GM18519 (cell line): Measurements from ENCODE around the gene SPNS2.

ENCODE experiments used
- ATAC-seq: cut with Tn5 transposase; IDR thresholded peaks from one replicate; pipeline ENCODE4 v1.9.1; 2021; ENCODE audit warnings: mild to moderate bottlenecking, moderate library complexity; ENCODE audit not compliant: unreplicated experiment, low FRiP score

The SPNS2 gene

DNA sequence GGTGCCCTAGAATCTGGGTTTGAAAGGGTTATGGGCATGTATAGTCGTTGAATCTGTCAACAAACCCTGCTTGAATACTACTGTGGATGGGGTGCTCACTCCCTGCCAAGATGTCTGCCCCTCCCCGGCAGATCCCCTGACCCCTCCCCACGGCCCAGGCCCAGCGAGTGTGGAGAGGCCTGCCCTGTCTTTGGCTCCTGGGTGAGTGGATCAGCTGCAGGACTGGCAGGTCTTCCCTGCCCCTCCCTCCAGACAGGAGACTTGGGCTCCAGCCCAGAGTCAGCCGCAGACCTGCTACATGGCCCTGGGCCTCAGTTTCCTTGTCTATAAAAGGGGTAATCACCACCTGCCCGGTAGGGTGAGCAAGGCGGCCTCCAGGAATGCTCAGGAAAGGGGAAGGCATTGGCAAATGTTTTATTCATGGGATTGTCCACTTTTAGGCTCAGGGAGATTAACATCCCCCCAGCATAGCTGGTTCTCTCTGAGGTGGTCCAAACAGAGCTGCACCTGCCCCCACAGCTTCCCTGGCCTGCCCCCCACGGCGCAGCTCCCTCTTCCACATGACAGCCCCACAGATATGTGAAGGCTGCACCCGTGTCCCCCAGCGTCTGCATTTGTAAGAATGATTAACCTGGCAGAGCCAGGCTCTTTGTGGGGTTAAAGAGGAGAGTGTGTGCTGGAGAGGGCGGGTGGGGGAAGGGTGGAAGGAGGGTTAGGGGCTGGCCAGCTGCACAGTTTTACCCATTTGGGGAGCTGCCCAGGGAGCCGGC is 18.5 kb upstream of the SPNS2 start:
- ATAC-seq = no peak

DNA sequence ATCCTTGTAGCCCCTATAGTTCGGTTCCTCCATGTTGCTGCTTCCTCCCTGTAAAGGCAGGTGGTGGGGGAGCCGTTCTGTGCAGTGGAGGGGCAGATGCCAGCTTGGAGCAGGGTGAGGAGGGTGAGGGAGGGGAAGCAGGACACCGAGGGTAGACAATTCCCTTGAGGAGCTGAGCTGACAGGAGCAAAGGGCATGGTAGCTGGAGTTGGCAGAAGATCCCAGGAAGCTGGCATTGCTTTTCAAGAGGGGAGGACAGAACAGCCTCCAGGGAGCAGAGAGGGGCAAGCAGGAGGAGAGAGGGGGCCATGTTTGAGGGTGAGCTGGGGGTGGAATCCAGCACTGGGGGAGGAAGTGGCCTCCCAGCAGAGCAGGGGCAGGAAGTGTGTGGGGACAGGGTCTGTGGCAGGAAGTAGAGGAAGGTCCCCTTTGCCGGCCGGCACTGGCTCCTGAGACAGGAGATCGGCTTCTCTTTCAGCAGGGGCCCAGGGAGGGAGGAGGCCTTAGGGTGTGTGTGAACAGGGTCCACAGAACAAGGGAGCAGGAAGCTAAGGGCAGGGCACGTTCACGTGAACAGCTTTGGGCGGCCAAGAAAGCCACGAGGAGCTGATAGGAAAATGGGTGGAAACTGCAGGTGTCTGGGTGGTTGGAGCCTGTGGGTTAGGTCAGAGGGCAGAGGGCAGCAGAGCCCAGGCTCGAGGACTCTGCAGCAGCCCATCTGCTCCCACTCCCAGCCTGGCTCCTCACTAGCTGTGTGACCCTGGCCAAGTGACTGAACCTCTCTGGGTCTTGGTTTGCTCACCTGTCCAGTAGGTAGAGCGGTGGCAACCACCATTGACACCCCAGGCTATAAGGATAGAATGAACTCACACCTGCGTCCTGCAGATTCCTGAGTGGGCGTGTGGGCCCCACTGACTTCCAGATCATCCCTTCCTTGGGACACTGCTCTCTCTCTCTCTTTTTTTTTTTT is 17.5 kb upstream of the SPNS2 start:
- ATAC-seq = no peak

DNA sequence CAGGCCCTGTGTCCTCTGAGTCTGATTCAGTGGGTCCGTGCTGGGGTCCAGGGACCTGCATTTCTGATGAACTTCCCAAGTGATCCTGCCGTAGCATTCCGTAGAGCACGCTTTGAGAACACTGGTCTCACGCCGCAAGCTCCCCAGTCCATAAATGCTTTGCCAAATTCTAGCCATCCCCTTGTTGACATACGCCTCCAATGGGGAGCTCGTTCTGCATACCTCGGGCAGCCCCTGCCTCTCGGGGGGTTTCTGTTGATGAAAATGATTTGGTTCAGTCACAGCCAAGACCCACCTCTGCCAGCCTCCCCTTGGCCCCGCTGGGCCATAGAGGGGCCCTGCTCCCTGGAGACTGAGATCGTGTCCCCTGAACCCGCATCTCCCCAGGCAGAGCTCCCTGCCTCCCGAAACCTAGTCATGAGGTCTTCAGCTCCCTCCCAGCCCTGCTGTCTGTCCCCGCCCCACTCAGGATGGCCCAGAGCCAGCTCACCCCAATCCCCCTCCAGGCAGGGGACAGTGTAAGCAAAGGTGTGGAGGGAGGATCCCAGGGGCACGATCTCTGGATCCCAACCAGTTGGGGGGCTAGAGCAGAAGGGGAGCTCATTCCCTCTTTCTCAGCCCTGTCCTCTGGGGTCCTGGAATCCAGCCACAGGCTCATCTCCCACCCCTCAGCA is 16.2 kb upstream of the SPNS2 start:
- ATAC-seq = no peak

DNA sequence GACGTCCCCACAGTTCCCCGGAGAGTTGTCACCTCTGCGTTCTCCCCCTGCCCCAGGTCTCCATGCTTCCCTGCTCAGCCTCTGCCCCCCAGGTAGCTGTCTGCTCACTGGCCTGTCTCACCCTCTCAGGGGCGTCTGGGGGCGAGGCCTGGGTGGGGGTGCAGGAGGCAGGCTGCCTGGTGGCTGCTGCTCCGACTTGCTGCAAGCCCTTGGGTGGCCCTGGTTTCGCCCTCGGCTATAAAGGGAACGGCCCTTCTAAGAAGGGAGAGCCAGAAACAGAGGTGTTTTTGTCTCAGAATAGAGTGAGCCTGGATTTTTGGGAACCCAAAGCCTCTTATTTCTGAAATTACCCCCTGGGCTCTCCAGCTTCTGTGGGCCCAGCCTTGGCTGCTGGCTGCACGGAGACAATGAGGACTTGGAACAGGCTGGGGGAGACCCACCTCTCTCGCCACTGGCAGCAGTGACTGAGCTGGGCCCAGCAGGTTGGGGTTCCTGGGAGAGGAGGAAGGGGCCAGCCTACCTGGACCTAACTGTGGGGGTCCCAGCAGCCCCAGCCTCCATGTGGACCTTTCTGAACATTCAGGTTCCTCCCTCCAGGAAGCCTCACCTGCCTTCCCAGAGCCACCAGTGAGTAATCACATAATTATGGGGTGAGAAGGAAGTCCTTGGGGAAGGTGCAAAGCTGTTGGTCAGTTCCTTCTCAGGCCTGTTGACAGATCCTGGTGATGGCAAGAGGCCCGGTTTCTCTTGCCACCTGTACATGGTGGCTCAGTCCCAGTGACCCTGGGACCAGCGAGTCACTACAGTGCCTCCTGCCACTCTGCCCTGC is 15.5 kb upstream of the SPNS2 start:
- no peak for ATAC-seq

DNA sequence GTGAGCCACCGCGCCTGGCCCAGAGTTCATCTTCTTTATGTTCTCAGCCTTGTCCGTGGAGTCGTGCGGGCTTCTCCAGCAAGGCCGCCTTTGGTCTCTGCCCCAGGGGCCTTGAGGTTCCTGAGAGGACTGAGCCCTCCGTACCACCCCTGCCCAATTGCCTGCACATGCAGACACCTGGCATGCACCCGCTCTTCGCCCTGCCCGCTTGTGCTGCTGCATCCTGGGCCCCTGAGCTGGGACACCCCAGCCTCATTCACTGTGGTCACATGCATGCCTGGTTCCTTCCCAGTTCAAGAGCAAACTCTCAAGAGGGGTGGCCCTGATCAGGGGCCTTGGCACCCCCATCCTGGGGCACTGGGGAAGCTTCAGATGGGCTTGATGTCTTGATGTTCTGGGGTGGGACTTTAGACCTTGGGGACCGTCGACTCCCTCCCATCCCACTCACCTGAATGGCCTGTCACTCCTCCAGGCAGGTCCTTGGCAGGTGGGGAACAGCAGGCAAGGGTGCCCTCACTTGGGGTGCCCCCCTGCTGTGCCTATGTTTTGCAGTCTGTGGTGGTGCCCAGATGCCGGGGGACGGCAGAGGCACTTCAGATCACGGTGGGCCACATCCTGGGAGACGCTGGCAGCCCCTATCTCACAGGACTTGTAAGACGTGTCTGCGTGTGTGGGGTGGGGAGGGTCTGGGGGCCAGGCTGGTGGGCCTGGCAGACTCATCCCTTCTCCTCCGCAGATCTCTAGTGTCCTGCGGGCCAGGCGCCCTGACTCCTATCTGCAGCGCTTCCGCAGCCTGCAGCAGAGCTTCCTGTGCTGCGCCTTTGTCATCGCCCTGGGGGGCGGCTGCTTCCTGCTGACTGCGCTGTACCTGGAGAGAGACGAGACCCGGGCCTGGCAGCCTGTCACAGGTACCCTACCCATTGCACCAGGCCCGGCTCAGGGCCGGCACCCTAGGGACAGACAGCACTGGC is 12.7 kb upstream of the SPNS2 start:
- no peak for ATAC-seq

DNA sequence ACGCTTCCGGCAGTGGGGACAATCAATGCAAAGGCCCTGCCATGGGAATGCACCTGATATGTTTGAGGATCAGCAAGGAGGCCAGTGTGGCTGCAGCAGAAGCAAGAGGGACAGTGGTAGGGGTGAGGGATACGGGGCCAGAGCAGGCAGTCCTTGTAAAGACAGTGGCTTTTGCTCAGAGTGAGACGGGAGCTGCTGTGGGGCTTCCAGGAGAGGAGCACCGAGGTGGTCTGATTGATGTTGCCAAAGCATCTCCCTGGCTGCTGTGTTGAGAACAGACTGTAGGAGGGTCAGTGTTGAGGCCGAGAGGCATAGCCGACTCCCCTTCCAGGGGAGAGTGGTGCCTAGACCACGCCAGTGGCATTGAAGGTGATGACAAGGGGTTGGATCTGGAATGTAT is 11.4 kb upstream of the SPNS2 start:
- no peak for ATAC-seq

DNA sequence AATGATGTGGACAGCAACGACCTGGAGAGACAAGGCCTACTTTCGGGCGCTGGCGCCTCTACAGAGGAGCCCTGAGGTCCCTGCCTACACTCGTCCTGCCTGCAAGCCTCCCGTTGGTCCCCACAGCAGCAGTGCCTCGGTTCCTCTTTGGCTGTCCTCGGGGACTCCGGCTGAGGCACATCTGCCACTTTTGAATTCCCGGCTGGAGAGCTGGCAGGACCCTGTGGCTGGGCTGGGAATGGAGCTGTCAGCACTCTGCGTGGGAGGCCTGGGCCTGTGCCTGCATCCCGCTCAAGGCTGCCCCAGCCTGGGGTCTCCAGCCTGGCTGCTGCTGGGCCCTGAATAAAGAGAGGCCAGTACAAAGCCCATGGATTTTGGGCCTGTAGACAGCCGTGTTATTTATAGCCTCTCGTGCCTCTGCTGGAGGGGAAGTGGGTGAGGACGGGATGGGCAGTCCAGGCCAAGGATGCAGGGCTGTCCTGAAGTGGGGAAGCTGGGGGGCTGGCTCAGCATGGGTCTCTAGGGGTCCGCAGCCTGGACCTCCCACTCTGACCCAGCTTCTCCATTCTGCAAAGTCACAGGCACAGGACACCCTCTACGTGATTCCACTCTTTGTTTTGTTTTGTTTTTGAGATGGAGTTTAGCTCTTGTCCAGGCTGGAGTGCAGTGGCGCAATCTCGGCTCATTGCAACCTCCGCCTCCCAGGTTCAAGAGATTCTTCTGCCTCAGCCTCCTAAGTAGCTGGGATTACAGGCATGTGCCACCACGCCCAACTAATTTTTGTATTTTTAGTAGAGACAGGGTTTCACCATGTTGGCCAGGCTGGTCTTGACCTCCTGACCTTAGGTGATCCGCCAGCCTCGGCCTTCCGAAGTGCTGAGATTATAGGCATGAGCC is 10.6 kb upstream of the SPNS2 start:
- no peak for ATAC-seq

DNA sequence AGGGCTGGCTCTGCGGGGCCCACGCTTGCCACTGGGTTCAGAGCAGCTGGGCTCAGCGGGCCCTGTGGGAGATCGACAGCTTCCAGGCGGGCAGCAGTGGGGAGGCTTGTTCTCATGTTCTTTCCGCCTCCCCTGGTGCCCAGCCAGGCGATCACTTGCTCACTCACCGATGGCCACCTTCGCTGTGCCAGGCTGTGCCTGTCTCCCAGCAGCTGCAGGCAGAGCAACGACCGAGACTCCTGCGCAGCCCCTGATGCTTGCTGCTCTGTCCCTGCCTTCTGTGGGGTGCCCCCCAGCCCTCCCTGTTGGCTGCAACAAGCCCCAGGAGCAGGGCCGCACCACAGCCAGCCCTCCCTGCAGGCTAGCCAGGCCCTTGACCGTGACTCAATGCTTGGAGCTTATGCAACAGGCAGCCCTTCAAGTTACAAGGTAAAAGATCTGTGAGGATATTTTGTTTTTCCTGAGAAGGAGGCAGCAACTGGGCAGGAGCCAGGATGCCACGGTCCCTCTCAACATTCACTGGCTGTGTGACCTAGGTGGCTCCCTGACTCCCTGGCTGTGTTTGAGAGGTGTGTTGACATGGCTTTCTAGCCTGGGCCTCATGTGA is 9.6 kb upstream of the SPNS2 start:
- no peak for ATAC-seq

DNA sequence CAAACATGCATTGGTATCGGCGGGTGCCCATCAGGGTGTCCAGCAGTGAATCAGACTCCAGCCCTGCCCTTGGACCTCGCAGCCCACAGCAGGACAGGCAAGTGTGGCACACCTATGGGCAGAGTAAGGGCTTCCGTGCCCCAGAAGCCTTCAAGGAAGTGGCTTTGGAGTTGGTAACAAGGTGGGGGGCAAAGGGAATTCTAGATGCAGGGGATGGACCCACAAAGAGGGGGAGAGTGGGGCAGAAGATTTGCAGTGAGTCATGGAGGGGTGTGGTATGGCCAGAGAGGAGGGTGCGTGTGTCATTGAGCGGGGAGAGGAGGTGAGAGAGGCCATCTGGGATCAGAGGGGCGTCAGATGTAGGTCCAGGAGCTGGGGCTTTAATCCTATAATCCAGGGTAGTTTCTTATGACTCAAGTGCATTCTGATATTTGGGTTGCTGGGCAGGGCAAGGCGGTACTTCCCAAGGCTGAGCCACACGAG is 8.5 kb upstream of the SPNS2 start:
- ATAC-seq = no peak

DNA sequence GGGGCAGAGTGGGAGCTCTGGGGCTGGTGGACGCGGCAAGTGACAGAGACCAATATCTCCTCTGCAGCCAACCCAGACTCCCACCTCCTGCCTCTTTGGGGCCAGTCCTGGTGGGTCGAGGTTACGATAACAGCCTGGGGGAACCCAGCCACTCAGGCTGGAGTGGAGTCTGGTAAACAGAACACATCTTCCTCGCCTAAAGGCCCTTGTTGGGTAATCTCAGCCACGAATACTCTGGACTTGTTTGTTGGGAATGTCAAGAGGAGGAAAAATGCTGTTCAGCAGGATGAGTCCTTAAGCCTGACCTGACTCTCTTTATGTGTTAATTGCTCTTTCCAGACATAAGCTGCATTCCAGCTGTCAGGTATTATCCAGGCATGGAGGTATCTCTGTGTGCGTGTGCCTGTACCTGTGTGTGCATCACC is 8.0 kb upstream of the SPNS2 start:
- ATAC-seq = no peak

DNA sequence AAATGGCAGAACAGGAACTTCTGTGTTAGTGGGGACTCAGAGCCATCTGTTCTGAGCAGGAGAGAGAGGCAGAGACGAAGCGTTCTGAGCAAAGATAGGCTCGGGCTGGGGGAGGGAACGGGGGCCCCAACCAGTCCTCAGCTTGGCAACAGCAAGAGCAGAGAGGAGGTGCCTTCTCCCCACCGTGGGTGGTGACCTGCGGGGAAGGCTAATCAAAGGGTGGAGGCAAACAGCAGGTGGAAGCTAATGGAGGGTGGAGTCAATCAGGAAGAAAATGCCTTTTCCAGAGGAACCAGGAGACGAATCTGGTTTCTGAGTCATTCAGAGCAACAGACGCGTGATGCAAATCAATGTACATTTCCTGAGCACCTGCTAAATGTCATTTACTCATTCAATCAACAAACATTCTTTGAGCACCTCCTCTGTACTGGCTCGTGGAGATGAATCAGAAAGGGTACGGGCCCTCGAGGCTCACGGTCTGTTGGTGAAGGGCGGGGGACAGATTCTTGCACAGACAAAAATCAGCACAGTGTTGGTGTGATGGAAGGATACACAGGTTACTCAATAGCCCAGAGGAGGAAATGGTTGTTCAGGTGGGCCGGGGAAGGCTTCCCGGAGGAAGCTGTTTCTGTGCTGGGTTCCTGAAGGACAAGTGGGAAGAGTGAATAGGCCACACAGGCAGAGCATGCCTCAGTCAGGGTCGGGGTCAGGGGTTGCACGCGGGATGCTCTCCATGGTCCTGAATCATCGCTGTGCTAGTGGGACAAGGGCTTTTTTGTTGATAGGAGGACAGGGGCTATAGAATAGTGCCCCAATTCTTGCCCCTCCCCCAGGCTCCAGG is 5.7 kb upstream of the SPNS2 start:
- ATAC-seq = no peak

DNA sequence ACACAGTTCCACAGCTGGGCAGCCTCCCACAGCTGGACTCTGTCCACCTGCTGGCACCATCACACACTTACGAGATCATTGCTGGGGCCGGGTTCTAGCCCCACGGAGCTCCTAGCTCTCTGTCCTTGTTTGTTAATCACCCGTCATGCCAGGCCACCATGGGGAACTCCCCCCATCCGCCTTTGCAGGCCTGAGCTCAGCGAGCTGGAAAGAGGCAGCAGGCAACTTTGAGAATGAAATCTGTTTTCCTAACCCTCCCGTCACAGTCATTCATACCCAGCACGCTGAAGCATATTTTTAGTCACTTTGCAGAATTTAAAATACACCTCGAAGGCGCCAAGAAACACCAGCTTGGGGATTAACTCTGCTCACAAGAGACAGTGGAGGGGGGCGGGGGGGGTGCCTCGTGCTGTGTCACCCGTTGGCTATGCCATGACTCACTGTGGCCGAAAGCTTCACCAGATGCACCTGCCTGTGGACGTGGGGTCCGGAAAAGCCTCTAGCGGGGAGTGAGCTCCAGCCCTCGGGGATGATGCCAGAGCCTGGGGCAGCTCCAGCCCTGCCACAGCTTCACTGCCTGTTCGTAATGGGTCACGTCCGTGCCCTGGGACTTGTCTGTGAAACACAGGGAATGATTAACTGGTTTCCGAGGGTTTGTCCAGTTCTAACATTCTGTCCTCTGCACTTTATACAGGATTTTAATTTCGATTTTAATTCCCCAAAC is 1.4 kb upstream of the SPNS2 start:
- no peak for ATAC-seq

DNA sequence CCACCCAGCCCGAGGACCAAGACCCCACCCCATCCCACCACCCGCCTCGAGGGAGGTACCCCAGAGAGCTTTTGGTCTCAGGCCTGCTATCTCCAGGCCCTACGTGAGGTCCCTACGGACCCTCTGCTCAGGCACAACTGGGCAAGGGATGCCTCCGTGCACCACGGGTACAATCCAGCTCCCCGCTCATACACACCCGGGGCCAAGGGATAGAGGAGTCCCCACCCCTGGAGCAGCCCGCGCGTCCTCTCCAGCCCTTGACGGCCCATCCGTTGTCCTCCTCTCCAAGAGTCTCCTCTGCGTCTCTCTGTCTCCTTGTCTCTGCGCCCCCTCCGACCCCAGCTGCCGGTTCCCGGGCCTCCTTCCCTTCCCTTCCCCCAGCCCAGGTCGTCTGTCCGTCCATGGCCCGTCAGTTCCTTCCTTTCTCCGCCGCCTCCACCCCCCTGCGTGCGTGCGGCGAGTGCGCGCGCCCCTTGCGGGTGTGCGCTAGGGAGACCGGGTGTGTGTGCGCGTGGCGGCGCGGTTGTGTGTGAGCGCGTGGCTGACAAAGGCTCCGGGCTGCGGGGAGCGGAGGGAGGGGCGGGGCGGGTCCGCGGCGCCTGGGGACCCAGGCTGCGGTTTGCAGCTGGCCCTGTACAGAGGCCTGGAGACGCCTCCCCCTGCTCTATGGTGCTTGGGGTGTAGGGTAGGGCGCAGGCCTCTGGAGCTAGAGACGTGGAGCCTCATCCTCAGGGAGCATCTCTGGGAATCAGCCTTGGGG is 930 bp downstream of the SPNS2 start:
- no peak for ATAC-seq

DNA sequence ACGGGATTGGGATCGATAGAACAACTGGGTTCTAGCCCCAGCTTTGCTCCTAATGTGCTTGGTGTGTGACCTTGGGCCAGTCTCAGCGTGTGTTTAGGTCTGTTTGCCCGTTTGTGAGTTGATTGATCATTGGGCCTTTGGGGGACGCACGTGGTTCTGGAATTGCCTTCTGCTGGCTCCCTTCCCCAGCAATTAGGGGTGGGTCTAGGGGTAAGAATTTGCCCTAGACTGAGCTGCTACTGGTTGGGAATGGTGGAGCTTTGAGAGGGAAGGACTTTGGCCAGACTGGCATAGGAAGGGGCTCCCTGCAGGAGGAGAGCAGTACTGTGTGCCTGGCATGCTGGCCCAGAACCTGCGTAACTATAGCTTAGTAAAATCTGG is 1.5 kb downstream of the SPNS2 start:
- ATAC-seq = no peak

DNA sequence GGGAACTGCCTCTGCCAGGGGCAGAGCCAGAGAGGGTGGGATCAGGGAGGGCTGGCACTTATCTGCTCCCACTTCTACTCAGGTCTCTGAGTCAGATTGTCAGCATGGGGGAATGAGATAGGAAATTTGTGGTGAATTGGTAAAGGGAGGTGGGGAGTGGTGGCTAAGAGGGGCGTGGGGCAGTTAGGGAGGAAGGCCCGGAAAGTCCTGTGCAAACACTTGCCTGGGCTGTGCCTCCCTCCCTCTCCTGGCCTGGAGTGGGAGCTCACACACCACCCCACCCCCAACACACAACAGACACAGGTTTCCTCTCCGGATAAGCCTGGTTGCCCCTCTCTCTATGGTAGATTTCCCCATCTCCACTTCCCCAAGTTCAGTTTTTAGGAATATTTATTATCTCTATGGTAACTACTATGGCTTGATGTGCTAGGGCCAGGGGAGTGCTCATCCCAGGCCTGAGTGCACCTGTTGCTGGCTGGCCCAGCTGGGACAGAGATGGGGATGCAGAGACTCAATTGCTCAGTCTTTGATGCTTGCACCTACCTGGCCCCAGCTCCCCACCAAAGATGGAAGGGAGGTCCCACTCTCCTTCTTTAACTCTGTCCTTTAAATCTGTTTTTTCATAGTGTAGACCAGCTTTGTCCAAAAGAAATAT is 2.7 kb downstream of the SPNS2 start:
- no peak for ATAC-seq
